ENCODE data around the gene AGAP5. TPM values are rescaled to one million over a fixed set of nuclear protein-coding genes. Genes with fewer than 3 reads are reported as not detected.
A peak's percentile ranks its signal among the peaks of the same experiment; 100 is the strongest.

The AGAP5 gene
- total and polyA plus RNA-seq, 10 of the 15 experiments (the other 5 are each of a cell fraction or from before 2014, with no cell fraction given): 0.68 to 8.5 (median 6.7) TPM; not detected in 1

DNA sequence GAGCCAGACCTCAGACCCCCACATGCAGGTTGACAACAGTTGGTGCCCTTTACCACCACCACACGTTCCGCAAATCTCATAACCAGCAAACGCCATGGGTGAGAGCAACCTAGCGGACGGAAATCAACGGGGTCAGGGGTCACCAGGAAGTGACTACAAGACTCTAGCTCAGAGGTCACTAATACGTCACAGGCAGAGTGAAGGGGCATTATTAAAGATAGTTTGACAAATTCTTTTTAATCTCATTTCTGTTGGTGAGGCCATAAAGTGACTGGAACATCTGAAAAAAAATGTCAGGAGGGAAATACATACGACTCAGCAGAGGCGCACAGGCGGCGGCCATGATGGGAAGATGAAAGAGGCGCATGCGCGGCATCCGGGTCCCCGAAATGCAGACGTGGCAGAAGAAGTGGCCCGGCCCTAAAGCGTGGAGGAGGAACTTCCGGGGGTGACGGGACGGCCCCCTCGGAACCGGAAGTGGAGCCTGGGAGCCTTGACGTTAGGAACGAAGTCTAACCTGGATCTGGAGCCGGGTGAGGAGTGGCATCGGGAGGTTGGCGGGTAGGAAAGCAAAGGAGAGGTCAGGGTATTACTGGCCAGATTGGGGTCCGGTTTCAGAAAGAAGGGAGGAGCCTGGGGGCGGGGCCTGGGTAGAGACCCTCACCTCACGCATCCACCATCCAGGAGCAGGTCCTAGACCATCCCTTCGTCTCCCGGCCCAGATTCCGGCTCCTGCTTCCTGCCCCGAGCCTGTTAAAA is 46.2 kb upstream of the AGAP5 start, which contains the start of gene SEC24C (continued):
- TF ChIP-seq, protein P1, sequence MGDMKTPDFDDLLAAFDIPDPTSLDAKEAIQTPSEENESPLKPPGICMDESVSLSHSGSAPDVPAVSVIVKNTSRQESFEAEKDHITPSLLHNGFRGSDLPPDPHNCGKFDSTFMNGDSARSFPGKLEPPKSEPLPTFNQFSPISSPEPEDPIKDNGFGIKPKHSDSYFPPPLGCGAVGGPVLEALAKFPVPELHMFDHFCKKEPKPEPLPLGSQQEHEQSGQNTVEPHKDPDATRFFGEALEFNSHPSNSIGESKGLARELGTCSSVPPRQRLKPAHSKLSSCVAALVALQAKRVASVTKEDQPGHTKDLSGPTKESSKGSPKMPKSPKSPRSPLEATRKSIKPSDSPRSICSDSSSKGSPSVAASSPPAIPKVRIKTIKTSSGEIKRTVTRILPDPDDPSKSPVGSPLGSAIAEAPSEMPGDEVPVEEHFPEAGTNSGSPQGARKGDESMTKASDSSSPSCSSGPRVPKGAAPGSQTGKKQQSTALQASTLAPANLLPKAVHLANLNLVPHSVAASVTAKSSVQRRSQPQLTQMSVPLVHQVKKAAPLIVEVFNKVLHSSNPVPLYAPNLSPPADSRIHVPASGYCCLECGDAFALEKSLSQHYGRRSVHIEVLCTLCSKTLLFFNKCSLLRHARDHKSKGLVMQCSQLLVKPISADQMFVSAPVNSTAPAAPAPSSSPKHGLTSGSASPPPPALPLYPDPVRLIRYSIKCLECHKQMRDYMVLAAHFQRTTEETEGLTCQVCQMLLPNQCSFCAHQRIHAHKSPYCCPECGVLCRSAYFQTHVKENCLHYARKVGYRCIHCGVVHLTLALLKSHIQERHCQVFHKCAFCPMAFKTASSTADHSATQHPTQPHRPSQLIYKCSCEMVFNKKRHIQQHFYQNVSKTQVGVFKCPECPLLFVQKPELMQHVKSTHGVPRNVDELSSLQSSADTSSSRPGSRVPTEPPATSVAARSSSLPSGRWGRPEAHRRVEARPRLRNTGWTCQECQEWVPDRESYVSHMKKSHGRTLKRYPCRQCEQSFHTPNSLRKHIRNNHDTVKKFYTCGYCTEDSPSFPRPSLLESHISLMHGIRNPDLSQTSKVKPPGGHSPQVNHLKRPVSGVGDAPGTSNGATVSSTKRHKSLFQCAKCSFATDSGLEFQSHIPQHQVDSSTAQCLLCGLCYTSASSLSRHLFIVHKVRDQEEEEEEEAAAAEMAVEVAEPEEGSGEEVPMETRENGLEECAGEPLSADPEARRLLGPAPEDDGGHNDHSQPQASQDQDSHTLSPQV (IDR thresholded peaks at IDR 0.05): peak; percentile 67; the same call in 1 of the 2 replicates
- TF ChIP-seq TCF3 (IDR thresholded peaks at IDR 0.05; ENCODE audit: borderline replicate concordance, insufficient read depth, low read depth, low read length) (0 out of 2 replicates have a peak, but pooled peaks have one; percentile 4), NBN (IDR thresholded peaks at IDR 0.05) (peak; percentile 96), CEBPB (IDR thresholded peaks at IDR 0.05; ENCODE audit: borderline replicate concordance in 1 of 2, low read depth in 2 of 2, low read length in 2 of 2) (no peak), CHD2 (IDR thresholded peaks at IDR 0.05; ENCODE audit: borderline replicate concordance, low read depth, low read length) (no peak; the same call in 1 of the 2 replicates)
